OCI-LY3 (cell line): Measurements from ENCODE around the gene LSMEM2.
A peak's percentile ranks its signal among the peaks of the same experiment; 100 is the strongest.

ENCODE experiments used
- H2AFZ ChIP-seq: fragments of 200-600, 300-600 bp; shearing (Covaris generic); 2 replicates; pipeline ENCODE4 v1.6.0; 2014; ENCODE audit warnings: antibody characterized with exemption, low read depth, low read length
- H3K27ac ChIP-seq: fragments of 200-600, 300-600 bp; sonication (generic); 2 replicates; pipeline ENCODE4 v1.5.1; 2014; ENCODE audit warnings: mild to moderate bottlenecking, low read length, moderate library complexity, mixed read lengths
- H3K27me3 ChIP-seq: fragments of 200-600, 300-600 bp; sonication (generic); 2 replicates; pipeline ENCODE4 v1.6.1; 2014; ENCODE audit warnings: low read depth, low read length, mixed read lengths
- H3K36me3 ChIP-seq: fragments of 200-600, 300-600 bp; sonication (generic); replicated peaks from 2 replicates; pipeline ENCODE3; 2014; ENCODE audit warnings: low read depth, low read length, mixed read lengths
- H3K4me1 ChIP-seq: fragments of 300-600, 200-600 bp; sonication (generic); 2 replicates; pipeline ENCODE4 v1.6.1; 2014; ENCODE audit warnings: low read length, mixed read lengths
- H3K4me2 ChIP-seq: fragments of 200-600, 300-600 bp; sonication (generic); 2 replicates; pipeline ENCODE4 v1.6.1; 2014; ENCODE audit warnings: low read length, mixed read lengths
- H3K4me3 ChIP-seq: fragments of 300-600, 200-600 bp; sonication (generic); 2 replicates; pipeline ENCODE4 v1.5.1; 2014; ENCODE audit warnings: antibody characterized with exemption, mild to moderate bottlenecking, low read length, moderate library complexity
- H3K79me2 ChIP-seq: fragments of 300-600, 200-600 bp; shearing (Covaris generic); 2 replicates; pipeline ENCODE4 v1.6.1; 2014; ENCODE audit warnings: mild to moderate bottlenecking, low read length, mixed read lengths
- H3K9ac ChIP-seq: fragments of 300-600, 200-600 bp; shearing (Covaris generic); 2 replicates; pipeline ENCODE4 v1.6.0; 2014; ENCODE audit warnings: mild to moderate bottlenecking, low read length, moderate library complexity
- H3K9me3 ChIP-seq: fragments of 200-600, 300-600 bp; shearing (Covaris generic); 2 replicates; pipeline ENCODE4 v1.6.1; 2014; ENCODE audit warnings: low read length, mixed read lengths; ENCODE audit not compliant: insufficient read depth
- H4K20me1 ChIP-seq: fragments of 200-600, 300-600 bp; sonication (generic); 2 replicates; pipeline ENCODE4 v1.6.1; 2016; ENCODE audit warnings: low read length, mixed read lengths; ENCODE audit not compliant: insufficient read depth
- EZH2phosphoT487 ChIP-seq: fragments of 200-600 bp; shearing (Covaris generic); IDR thresholded peaks from 2 replicates; pipeline ENCODE4 v1.6.1; 2018; ENCODE audit warnings: antibody characterized with exemption, mixed run types, low read depth
- TF ChIP-seq, protein P1 (sequence below): fragments of 200-600, 300-600 bp; sonication (generic); IDR thresholded peaks from 2 replicates; pipeline ENCODE4 v1.5.1; 2014; ENCODE audit warnings: antibody characterized with exemption, low read length, low read depth

Gene LSMEM2

DNA sequence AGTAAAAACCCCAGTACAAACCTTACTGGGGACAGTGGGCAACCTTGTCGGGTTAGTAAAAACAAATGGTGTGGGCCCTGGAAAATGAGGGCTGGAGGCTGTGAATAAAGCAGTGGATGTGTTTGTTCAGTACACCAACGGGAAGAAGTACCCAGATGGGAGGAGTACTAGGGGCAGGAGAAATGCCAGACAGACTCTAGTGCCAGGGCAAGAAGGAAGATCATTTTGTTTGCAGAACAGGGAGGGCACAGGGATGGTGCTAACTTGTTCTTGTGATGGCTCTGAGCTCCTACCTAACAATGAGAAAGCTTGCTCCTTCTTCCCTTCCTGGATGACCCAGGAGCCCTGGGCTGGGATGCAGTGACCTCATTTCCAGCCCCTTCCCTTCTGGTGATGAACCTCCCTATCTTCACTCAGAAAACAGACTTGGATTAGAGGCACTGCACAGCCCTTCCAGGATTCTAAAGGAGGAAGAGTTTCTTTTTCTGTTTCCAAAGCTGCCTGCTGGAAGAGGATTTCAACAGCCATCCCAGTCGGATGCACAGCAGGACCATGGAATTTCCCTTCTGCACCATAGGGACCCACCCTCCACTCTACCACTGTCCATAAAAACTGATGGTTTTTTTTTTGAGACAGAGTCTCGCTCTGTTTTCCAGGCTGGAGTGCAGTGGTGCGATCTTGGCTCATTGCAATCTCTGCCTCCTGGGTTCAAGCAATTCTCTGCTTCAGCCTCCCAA lies 55.6 kb downstream of the LSMEM2 start:
- no peak overlapping the region for H3K27ac ChIP-seq

DNA sequence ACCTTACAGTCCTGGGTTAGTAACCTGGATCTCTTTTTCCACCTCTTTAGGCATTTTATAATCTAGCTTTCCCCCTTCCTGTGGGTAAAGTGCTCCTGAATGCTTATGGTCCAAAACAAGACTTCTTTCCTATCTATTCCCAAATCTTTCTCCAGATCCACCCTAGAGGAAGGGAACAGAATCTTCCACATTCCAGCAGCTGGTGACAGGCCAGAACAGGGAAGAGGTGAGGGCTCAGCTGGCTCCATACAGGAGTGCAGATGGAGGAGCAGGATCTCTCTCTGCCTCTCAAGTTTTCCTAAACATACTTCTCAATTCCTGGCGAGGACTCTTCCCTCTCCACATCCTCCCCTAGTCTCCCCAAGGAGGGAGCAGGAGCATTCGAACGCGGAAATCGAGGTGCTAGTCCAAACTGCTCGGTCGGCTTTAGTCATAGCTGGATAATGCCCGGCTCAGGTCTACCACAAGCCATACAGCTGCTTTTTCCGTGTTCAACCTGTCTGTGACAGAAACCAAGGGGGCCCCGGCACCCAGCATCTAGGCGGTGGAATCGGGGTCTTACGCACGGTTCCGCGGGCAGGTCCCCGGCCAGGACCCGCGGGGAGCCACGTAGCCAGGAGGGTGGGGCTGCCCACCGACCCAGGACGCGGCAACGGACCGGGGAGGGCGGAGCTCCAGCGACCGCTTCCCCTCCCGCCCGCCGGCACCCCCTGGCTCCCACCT lies 57.7 kb downstream of the LSMEM2 start:
- TF ChIP-seq EZH2phosphoT487: no peak
- TF ChIP-seq, protein P1, sequence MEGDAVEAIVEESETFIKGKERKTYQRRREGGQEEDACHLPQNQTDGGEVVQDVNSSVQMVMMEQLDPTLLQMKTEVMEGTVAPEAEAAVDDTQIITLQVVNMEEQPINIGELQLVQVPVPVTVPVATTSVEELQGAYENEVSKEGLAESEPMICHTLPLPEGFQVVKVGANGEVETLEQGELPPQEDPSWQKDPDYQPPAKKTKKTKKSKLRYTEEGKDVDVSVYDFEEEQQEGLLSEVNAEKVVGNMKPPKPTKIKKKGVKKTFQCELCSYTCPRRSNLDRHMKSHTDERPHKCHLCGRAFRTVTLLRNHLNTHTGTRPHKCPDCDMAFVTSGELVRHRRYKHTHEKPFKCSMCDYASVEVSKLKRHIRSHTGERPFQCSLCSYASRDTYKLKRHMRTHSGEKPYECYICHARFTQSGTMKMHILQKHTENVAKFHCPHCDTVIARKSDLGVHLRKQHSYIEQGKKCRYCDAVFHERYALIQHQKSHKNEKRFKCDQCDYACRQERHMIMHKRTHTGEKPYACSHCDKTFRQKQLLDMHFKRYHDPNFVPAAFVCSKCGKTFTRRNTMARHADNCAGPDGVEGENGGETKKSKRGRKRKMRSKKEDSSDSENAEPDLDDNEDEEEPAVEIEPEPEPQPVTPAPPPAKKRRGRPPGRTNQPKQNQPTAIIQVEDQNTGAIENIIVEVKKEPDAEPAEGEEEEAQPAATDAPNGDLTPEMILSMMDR: no peak
- Histone ChIP-seq H3K9me3 (no peaks in the 10 kb centered on the region), H3K9ac (peak overlapping the region; percentile 94), H3K27me3 (no peaks in the 10 kb centered on the region), H4K20me1 (peaks cover 15% of the 10 kb centered on the region), H2AFZ (no peak overlapping the region), H3K36me3 (peaks cover 30% of the 10 kb centered on the region), H3K79me2 (peaks cover 66% of the 10 kb centered on the region), H3K4me3 (peak overlapping the region; percentile 84), H3K4me1 (peaks cover 21% of the 10 kb centered on the region), H3K4me2 (peak overlapping the region; percentile 85), H3K27ac (peak overlapping the region; percentile 82)

More for the DNA sequence above, 55.6 kb downstream of the LSMEM2 start:
- Histone ChIP-seq H3K4me1 (peaks cover 21% of the 10 kb centered on the region), H3K27me3 (no peaks in the 10 kb centered on the region), H3K4me3 (no peak overlapping the region), H3K4me2 (no peak overlapping the region), H3K9ac (no peak overlapping the region), H3K36me3 (peaks cover 51% of the 10 kb centered on the region), H4K20me1 (peaks cover 15% of the 10 kb centered on the region), H3K79me2 (peaks cover 72% of the 10 kb centered on the region), H2AFZ (no peak overlapping the region), H3K9me3 (no peaks in the 10 kb centered on the region)
- TF ChIP-seq EZH2phosphoT487: no peak
- TF ChIP-seq, protein P1: no peak

DNA sequence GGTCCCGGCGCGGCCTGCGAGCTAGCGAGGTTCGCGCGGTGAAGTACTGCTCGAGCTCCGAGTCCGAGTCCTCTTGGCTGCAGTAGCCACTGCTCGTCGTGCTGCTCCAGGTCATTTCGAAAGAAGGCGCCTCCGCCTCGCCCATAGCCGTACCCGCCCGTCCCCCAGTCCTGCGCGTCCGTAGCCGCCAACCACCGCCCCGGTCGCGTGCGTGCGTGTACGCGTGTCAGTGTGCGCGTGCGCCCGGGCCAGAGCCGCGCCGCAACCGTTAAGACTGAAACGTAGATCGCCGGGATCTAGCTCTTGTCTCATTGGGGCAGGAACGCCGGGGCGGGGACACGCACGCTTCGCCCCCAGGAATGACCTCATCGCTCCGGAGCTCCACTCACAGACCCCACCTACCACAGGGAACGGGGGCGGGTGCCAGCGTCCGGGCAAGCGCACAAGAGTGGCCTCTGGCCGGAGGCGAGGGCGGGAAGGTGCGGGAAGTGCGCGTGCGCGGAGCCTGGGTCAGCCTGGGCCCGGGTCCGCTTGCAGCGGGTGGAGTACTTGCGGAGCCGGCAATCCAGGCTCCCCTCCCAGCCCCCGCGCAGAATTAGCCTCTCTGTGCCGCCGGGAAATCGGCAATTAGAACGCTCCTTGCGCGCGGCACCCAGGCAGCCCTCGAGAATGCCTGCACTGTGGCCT lies 58.4 kb downstream of the LSMEM2 start:
- Histone ChIP-seq H2AFZ (peak overlapping the region; percentile 31; the same call in 1 of the 2 replicates), H3K27ac (peak overlapping the region; percentile 82), H3K9me3 (no peaks in the 10 kb centered on the region), H3K4me1 (peaks cover 21% of the 10 kb centered on the region), H3K27me3 (no peaks in the 10 kb centered on the region), H3K36me3 (peaks cover 23% of the 10 kb centered on the region), H3K4me2 (peak overlapping the region; percentile 85), H4K20me1 (peaks cover 15% of the 10 kb centered on the region), H3K79me2 (peaks cover 59% of the 10 kb centered on the region), H3K4me3 (peak overlapping the region; percentile 84), H3K9ac (peak overlapping the region; percentile 94)
- TF ChIP-seq, protein P1: no peak
- no peak for TF ChIP-seq EZH2phosphoT487
